ENCODE measurements around the gene NRCAM. TPM values are rescaled to one million over a fixed set of nuclear protein-coding genes. Genes with fewer than 3 reads are reported as not detected.

Gene NRCAM
- total and polyA plus RNA-seq, 4 donors, result 0.17 to 3.2 (median 0.64) TPM

DNA sequence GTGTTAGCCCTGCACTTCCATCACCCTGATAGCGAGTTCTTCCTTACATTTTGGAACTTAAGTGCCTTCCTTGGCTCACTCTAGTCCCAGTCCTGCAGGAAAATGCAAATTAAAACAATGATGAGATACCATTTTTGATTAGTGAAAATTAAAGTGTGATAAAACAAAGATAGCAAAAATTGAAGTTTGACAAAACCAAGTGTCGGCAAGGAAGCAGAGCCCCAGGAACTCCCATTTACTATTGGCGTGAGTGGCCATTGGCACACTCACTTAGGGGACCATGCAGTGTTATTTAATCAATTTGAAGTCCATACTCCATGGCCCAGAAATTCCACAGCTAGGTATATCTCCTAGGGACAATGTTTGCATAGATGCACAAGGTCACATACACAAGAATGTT, 354.5 kb downstream of the NRCAM start:
- Histone ChIP-seq H3K36me3 (ENCODE audit: control insufficient read depth in 4 of 4, insufficient read depth in 3 of 4, low read depth in 1 of 4, low read length in 3 of 4) (no peaks in the 10 kb centered on the region), H3K27me3 (ENCODE audit: control insufficient read depth in 4 of 4, insufficient read depth in 4 of 4, low read length in 3 of 4) (no peaks in the 10 kb centered on the region), H3K4me3 (ENCODE audit: low read depth in 1 of 3, low read length in 3 of 3) (no peak overlapping the region), H3K4me1 (ENCODE audit: control insufficient read depth in 4 of 4, insufficient read depth in 4 of 4, low read length in 3 of 4) (no peaks in the 10 kb centered on the region), H3K9ac (ENCODE audit: low read depth in 1 of 2, low read length in 2 of 2) (no peak overlapping the region), H3K9me3 (ENCODE audit: control insufficient read depth in 4 of 4, low read length in 3 of 4) (no peaks in the 10 kb centered on the region), H3K27ac (ENCODE audit: low read depth in 1 of 2, low read length in 2 of 2) (no peak overlapping the region)
- TF ChIP-seq HNF4G (IDR thresholded peaks at IDR 0.05), result no peak
- no peak for DNase-seq (ENCODE audit: low spot score)
- WGBS, result 97% methylated on average over 3 of the region's 3 CpGs

DNA sequence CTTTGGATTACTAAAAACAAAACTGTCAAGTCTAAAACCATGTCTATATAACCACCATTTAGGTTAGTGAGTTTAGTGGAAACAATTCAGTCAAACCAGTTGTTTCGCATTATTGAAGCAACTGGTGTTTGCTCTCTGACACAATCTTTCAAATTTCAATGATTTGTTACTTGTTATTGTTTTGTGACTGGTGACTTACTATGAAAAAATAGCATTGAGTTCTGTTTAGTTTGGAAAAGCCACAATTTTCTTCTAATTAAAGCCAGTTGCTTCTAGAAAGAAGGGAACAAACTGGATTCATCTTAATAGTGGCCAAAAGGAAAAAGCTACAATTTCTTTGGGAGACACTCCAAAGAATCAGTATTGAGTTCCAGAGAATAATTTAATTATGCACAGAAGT, 356.5 kb downstream of the NRCAM start:
- Histone ChIP-seq H3K27me3 (ENCODE audit: control insufficient read depth in 4 of 4, insufficient read depth in 4 of 4, low read length in 3 of 4) (no peaks in the 10 kb centered on the region), H3K4me3 (ENCODE audit: low read depth in 1 of 3, low read length in 3 of 3) (no peak overlapping the region), H3K9ac (ENCODE audit: low read depth in 1 of 2, low read length in 2 of 2) (no peak overlapping the region), H3K36me3 (ENCODE audit: control insufficient read depth in 4 of 4, insufficient read depth in 3 of 4, low read depth in 1 of 4, low read length in 3 of 4) (no peaks in the 10 kb centered on the region), H3K9me3 (ENCODE audit: control insufficient read depth in 4 of 4, low read length in 3 of 4) (no peaks in the 10 kb centered on the region), H3K27ac (ENCODE audit: low read depth in 1 of 2, low read length in 2 of 2) (no peak overlapping the region), H3K4me1 (ENCODE audit: control insufficient read depth in 4 of 4, insufficient read depth in 4 of 4, low read length in 3 of 4) (peaks cover 7 to 11% (median 10%) of the 10 kb centered on the region in 4 donors)
- 92% methylated on average over 1 of the region's 1 CpG for WGBS
- no peak for DNase-seq (ENCODE audit: low spot score)
- TF ChIP-seq RXRA (IDR thresholded peaks at IDR 0.05), result no peak
- no peak for TF ChIP-seq EGR1 (IDR thresholded peaks at IDR 0.05; ENCODE audit: low read depth in 2 of 2)
- TF ChIP-seq HNF4A (conservative IDR thresholded peaks at IDR 0.05), result no peak
- no peak for TF ChIP-seq YY1 (IDR thresholded peaks at IDR 0.05)
- no peak for TF ChIP-seq RAD21 (IDR thresholded peaks at IDR 0.05)
- no peak for TF ChIP-seq FOXA2 (IDR thresholded peaks at IDR 0.05)

DNA sequence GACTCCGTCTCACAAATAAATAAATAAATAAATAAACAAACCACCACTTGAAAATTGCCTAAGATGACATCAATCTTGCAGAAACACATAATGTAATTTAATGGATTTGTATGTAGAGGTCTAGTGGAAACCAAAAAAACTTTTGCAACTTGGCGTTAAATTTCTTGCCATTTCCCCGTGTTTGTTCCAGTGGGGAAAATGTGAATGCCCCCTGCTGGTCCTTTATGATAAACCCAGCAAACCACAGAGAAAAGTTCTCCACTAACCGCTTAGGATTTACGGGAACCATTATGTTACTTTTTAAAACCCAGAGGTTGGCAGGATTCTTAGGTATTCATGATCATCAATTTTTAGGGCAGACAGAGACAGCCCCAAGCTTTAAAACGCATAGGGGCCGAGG, 358.5 kb downstream of the NRCAM start:
- DNase-seq (ENCODE audit: low spot score), result no peak
- peak; percentile 56 to 67 for TF ChIP-seq RAD21 (IDR thresholded peaks at IDR 0.05)
- no peak for TF ChIP-seq TAF1 (conservative IDR thresholded peaks at IDR 0.05)
- TF ChIP-seq EGR1 (IDR thresholded peaks at IDR 0.05; ENCODE audit: low read depth in 2 of 2), result no peak
- no peak for TF ChIP-seq JUND (IDR thresholded peaks at IDR 0.05)
- TF ChIP-seq RXRA (IDR thresholded peaks at IDR 0.05), result no peak
- TF ChIP-seq GABPA (IDR thresholded peaks at IDR 0.05 in 1 of 2, conservative IDR thresholded peaks at IDR 0.05 in 1 of 2), result no peak
- TF ChIP-seq FOXA1 (IDR thresholded peaks at IDR 0.05), result no peak
- TF ChIP-seq, protein P1, sequence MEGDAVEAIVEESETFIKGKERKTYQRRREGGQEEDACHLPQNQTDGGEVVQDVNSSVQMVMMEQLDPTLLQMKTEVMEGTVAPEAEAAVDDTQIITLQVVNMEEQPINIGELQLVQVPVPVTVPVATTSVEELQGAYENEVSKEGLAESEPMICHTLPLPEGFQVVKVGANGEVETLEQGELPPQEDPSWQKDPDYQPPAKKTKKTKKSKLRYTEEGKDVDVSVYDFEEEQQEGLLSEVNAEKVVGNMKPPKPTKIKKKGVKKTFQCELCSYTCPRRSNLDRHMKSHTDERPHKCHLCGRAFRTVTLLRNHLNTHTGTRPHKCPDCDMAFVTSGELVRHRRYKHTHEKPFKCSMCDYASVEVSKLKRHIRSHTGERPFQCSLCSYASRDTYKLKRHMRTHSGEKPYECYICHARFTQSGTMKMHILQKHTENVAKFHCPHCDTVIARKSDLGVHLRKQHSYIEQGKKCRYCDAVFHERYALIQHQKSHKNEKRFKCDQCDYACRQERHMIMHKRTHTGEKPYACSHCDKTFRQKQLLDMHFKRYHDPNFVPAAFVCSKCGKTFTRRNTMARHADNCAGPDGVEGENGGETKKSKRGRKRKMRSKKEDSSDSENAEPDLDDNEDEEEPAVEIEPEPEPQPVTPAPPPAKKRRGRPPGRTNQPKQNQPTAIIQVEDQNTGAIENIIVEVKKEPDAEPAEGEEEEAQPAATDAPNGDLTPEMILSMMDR (IDR thresholded peaks at IDR 0.05; ENCODE audit: low read depth, low read length, missing input control), result peak; percentile 42
- TF ChIP-seq, protein P2, sequence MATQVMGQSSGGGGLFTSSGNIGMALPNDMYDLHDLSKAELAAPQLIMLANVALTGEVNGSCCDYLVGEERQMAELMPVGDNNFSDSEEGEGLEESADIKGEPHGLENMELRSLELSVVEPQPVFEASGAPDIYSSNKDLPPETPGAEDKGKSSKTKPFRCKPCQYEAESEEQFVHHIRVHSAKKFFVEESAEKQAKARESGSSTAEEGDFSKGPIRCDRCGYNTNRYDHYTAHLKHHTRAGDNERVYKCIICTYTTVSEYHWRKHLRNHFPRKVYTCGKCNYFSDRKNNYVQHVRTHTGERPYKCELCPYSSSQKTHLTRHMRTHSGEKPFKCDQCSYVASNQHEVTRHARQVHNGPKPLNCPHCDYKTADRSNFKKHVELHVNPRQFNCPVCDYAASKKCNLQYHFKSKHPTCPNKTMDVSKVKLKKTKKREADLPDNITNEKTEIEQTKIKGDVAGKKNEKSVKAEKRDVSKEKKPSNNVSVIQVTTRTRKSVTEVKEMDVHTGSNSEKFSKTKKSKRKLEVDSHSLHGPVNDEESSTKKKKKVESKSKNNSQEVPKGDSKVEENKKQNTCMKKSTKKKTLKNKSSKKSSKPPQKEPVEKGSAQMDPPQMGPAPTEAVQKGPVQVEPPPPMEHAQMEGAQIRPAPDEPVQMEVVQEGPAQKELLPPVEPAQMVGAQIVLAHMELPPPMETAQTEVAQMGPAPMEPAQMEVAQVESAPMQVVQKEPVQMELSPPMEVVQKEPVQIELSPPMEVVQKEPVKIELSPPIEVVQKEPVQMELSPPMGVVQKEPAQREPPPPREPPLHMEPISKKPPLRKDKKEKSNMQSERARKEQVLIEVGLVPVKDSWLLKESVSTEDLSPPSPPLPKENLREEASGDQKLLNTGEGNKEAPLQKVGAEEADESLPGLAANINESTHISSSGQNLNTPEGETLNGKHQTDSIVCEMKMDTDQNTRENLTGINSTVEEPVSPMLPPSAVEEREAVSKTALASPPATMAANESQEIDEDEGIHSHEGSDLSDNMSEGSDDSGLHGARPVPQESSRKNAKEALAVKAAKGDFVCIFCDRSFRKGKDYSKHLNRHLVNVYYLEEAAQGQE (IDR thresholded peaks at IDR 0.05), result no peak
- no peak overlapping the region for H3K4me3 ChIP-seq (ENCODE audit: low read depth in 1 of 3, low read length in 3 of 3)
- 74% methylated on average over 7 of the region's 7 CpGs for WGBS
- H3K27me3 ChIP-seq (ENCODE audit: control insufficient read depth in 4 of 4, insufficient read depth in 4 of 4, low read length in 3 of 4), result no peaks in the 10 kb centered on the region
- H3K9me3 ChIP-seq (ENCODE audit: control insufficient read depth in 4 of 4, low read length in 3 of 4), result no peaks in the 10 kb centered on the region
- H3K36me3 ChIP-seq (ENCODE audit: control insufficient read depth in 4 of 4, insufficient read depth in 3 of 4, low read depth in 1 of 4, low read length in 3 of 4), result no peaks in the 10 kb centered on the region
- H3K9ac ChIP-seq (ENCODE audit: low read depth in 1 of 2, low read length in 2 of 2), result no peak overlapping the region
- H3K27ac ChIP-seq (ENCODE audit: low read depth in 1 of 2, low read length in 2 of 2), result no peak overlapping the region
- H3K4me1 ChIP-seq (ENCODE audit: control insufficient read depth in 4 of 4, insufficient read depth in 4 of 4, low read length in 3 of 4), result peaks cover 10 to 20% (median 18%) of the 10 kb centered on the region in 4 donors

Other genes starting within 250 kb of the NRCAM start
- gene PNPLA8, start 69.7 kb upstream of the NRCAM start, total RNA-seq, result 10 to 100 TPM; 29.7 to 30.3 TPM
- gene PNPLA8, start 69.7 kb upstream of the NRCAM start, polyA plus RNA-seq, result 10 to 100 TPM; 14.7 to 16.3 TPM
- gene THAP5, start 113.3 kb upstream of the NRCAM start, total RNA-seq, result 10 to 100 TPM; 14.9 to 29.9 TPM
- gene THAP5, start 113.3 kb upstream of the NRCAM start, polyA plus RNA-seq, result 10 to 100 TPM; 11.3 to 16.1 TPM
- gene DNAJB9, start 113.4 kb upstream of the NRCAM start, total RNA-seq, result 100 to 1,000 TPM in 1 of 2 donors, 10 to 100 TPM in 1; 27.6 to 164 TPM
- gene DNAJB9, start 113.4 kb upstream of the NRCAM start, polyA plus RNA-seq, result 10 to 100 TPM; 41.5 to 57.3 TPM

All from liver (tissue), 9 donors.